Panc1 (cell line): ENCODE data around the gene MAML3. TPM values are rescaled to one million over a fixed set of nuclear protein-coding genes. Genes with fewer than 3 reads are reported as not detected.

Source experiments
- ATAC-seq: fragments of 200-7000 bp; cut with Tn5 transposase; 2 replicates; pipeline ENCODE4 v1.9.1; 2020; ENCODE audit warnings: mild to moderate bottlenecking, moderate library complexity
- BruUV-seq: library from RNA; stranded (reverse); fragments of 400-500 nt; replicated peaks from 2 replicates; lab custom pipeline; 2021; lab: Mats Ljungman, UMichigan
- CTCF ChIA-PET: fragments of 300-600 bp; sonication (Branson Sonifier 250); formaldehyde crosslinking; loops from one replicate; lab custom pipeline; 2022; ENCODE audit warnings: antibody characterized with exemption; lab: Charles Lee
- POLR2A ChIA-PET: fragments of 300-600 bp; sonication (Branson Sonifier 250); formaldehyde crosslinking; loops from one replicate; lab custom pipeline; 2022; ENCODE audit warnings: antibody characterized with exemption; lab: Charles Lee
- DNase-seq: peaks from one replicate; pipeline ENCODE4 v3.0.0-alpha.2; 2010; ENCODE audit warnings: low read depth, low spot score
- H3K27ac ChIP-seq: 2 replicates; pipeline ENCODE4 v1.5.1; 2011; ENCODE audit warnings: mild to moderate bottlenecking, low read length, inconsistent platforms
- H3K27me3 ChIP-seq: fragments of 200-500 bp; sonication (Bioruptor generic); 2 replicates; pipeline ENCODE4 v1.6.0; 2014; ENCODE audit warnings: low read length, inconsistent platforms; ENCODE audit not compliant: control insufficient read depth, insufficient read depth
- H3K36me3 ChIP-seq: fragments of 200-500 bp; sonication (Bioruptor generic); 2 replicates; pipeline ENCODE4 v1.5.1; 2014; ENCODE audit warnings: inconsistent platforms, mild to moderate bottlenecking, low read length, moderate library complexity; ENCODE audit not compliant: control insufficient read depth, insufficient read depth
- H3K4me1 ChIP-seq: 2 replicates; pipeline ENCODE4 v1.5.1; 2011; ENCODE audit warnings: inconsistent platforms, mild to moderate bottlenecking, low read length, moderate library complexity; ENCODE audit not compliant: control insufficient read depth, insufficient read depth
- H3K4me3 ChIP-seq, 2 experiments: 2 replicates each; pipeline ENCODE4 v1.5.1; 2011 to 2012; ENCODE audit warnings: low read depth in 2 of 2, low read length in 2 of 2, mild to moderate bottlenecking in 2 of 2, inconsistent platforms in 1 of 2, moderate library complexity in 1 of 2
- H3K9me3 ChIP-seq: fragments of 200-500 bp; sonication (Bioruptor generic); 2 replicates; pipeline ENCODE4 v1.5.1; 2014; ENCODE audit warnings: low read depth, mild to moderate bottlenecking, inconsistent platforms, low read length, moderate library complexity; ENCODE audit not compliant: control insufficient read depth, insufficient read depth
- CTCF ChIP-seq: fragments of 450-650 bp; IDR thresholded peaks from 2 replicates; pipeline ENCODE4 v1.5.1; 2017; ENCODE audit warnings: mild to moderate bottlenecking
- POLR2AphosphoS5 ChIP-seq: IDR thresholded peaks from 2 replicates; pipeline ENCODE4 v1.6.1; 2012; ENCODE audit warnings: mild to moderate bottlenecking, low read depth, low read length, moderate library complexity
- REST ChIP-seq, 2 experiments: IDR thresholded peaks; 2 replicates each; pipeline ENCODE4 v1.6.1; 2011 to 2012; ENCODE audit warnings: low read depth in 2 of 2, control low read depth in 1 of 2, low read length in 1 of 2, mild to moderate bottlenecking in 1 of 2, moderate library complexity in 1 of 2; ENCODE audit not compliant: insufficient read depth in 1 of 2
- SIN3A ChIP-seq: IDR thresholded peaks from 2 replicates; pipeline ENCODE4 v1.6.1; 2012; ENCODE audit warnings: low read depth, mild to moderate bottlenecking, low read length, moderate library complexity, borderline replicate concordance; ENCODE audit not compliant: insufficient read depth
- TCF7L2 ChIP-seq: IDR thresholded peaks from 2 replicates; pipeline ENCODE4 v1.6.1; 2011; ENCODE audit warnings: mild to moderate bottlenecking, low read depth, low read length, inconsistent platforms
- in situ Hi-C: cut with HindIII; loops from 2 replicates; pipeline ENCODE4 v1.10.0; 2016; ENCODE audit warnings: low sequenced_read_pairs, low pct_unique_long_range_greater_than_20kb
- intact Hi-C: fragments of 100-400 bp; cut with micrococcal nuclease; formaldehyde crosslinking; loops from one replicate; pipeline ENCODE4 v1.10.0; 2022; ENCODE audit not compliant: unreplicated experiment
- total RNA-seq: library from RNA; stranded (reverse); gene quantifications from one replicate; pipeline ENCODE4 v1.2.1, GENCODE V29; 2021; ENCODE audit not compliant: unreplicated experiment

Gene MAML3
- total RNA-seq, 1 experiment from 2014 or later = 7.7 TPM

GRCh38 chr4:139863531-139863930 is 290.5 kb downstream of the MAML3 start:
- H3K36me3 ChIP-seq = no peaks in the 10 kb centered on the region
- in situ Hi-C loops = no loop called here
- H3K27ac ChIP-seq = no peak overlapping the region
- ATAC-seq (no peak), DNase-seq (no peak)
- no peaks in the 10 kb centered on the region for H3K9me3 ChIP-seq
- no peaks in the 10 kb centered on the region for H3K27me3 ChIP-seq
- CTCF ChIA-PET = no interaction called here
- H3K4me3 ChIP-seq = no peak overlapping the region
- POLR2A ChIA-PET = no interaction called here
- H3K4me1 ChIP-seq = no peaks in the 10 kb centered on the region; the same call in 1 of the 2 replicates
- no peak for TF ChIP-seq SIN3A
- TF ChIP-seq CTCF = no peak
- TF ChIP-seq REST (IDR thresholded peaks at IDR 0.05; ENCODE audit: insufficient read depth in 1 of 2, low read depth in 2 of 2, low read length in 1 of 2) = no peak
- no peak for TF ChIP-seq TCF7L2
- TF ChIP-seq POLR2AphosphoS5 = no peak
- intact Hi-C loops = no loop called here
- BruUV-seq = no TSS peak

- TF ChIP-seq SIN3A (no peak), CTCF (no peak), REST (IDR thresholded peaks at IDR 0.05; ENCODE audit: insufficient read depth in 1 of 2, low read depth in 2 of 2, low read length in 1 of 2) (no peak), TCF7L2 (no peak), POLR2AphosphoS5 (no peak)
- no peaks in the 10 kb centered on the region for H3K9me3 ChIP-seq
- in situ Hi-C loops (no loop called here), intact Hi-C loops (no loop called here)
- no peaks in the 10 kb centered on the region for H3K27me3 ChIP-seq
- no TSS peak for BruUV-seq
- no peak for DNase-seq
- no peaks in the 10 kb centered on the region for H3K36me3 ChIP-seq
- no peak overlapping the region for H3K4me3 ChIP-seq
- ChIA-PET POLR2A (no interaction called here), CTCF (no interaction called here)
- no peaks in the 10 kb centered on the region; the same call in 1 of the 2 replicates for H3K4me1 ChIP-seq
- no peak overlapping the region for H3K27ac ChIP-seq
- ATAC-seq = no peak
These were observed 292.5 kb downstream of the MAML3 start for GRCh38 chr4:139861471-139861870.
